OCI-LY7 (cell line): Measurements from ENCODE around the gene CDCP1. TPM values are rescaled to one million over a fixed set of nuclear protein-coding genes. Genes with fewer than 3 reads are reported as not detected.

Experiments used
- BruUV-seq: library from RNA; stranded (reverse); fragments of 400-500 nt; replicated peaks from 2 replicates; lab custom pipeline; 2021; lab: Mats Ljungman, UMichigan
- CTCF ChIA-PET: fragments of 300-600 bp; sonication (Branson Sonifier 250); formaldehyde crosslinking; loops from one replicate; lab custom pipeline; 2022; ENCODE audit warnings: antibody characterized with exemption; ENCODE audit not compliant: unreplicated experiment; lab: Charles Lee
- POLR2A ChIA-PET: fragments of 300-600 bp; sonication (Branson Sonifier 250); formaldehyde crosslinking; loops from one replicate; lab custom pipeline; 2022; ENCODE audit warnings: antibody characterized with exemption; lab: Charles Lee
- DNase-seq: peaks from one replicate; pipeline ENCODE4 v3.0.0-alpha.2; 2015; ENCODE audit warnings: low spot score
- H2AFZ ChIP-seq: fragments of 200-600 bp; sonication (generic), shearing (Covaris generic); 2 replicates; pipeline ENCODE4 v1.6.1; 2014; ENCODE audit warnings: mild to moderate bottlenecking, antibody characterized with exemption, low read length, moderate library complexity
- H3K27ac ChIP-seq: fragments of 200-600 bp; sonication (generic); 2 replicates; pipeline ENCODE4 v1.5.1; 2014; ENCODE audit warnings: mixed run types, low read depth, mild to moderate bottlenecking, moderate library complexity, low read length, inconsistent platforms; ENCODE audit not compliant: poor library complexity, severe bottlenecking
- H3K36me3 ChIP-seq: fragments of 200-600 bp; sonication (generic); 2 replicates; pipeline ENCODE4 v1.6.1; 2014; ENCODE audit warnings: mild to moderate bottlenecking, antibody characterized with exemption, low read length, moderate library complexity, mixed read lengths; ENCODE audit not compliant: insufficient read depth
- H3K4me1 ChIP-seq: fragments of 200-600 bp; sonication (generic); 2 replicates; pipeline ENCODE4 v1.5.1; 2014; ENCODE audit warnings: mild to moderate bottlenecking, low read length; ENCODE audit not compliant: insufficient read depth, poor library complexity, severe bottlenecking
- H3K4me2 ChIP-seq: fragments of 200-600 bp; sonication (generic); 2 replicates; pipeline ENCODE4 v1.6.1; 2014; ENCODE audit warnings: mild to moderate bottlenecking, low read length
- H3K4me3 ChIP-seq: fragments of 200-600 bp; sonication (generic); 2 replicates; pipeline ENCODE4 v1.5.1; 2014; ENCODE audit warnings: mild to moderate bottlenecking, low read depth, low read length; ENCODE audit not compliant: poor library complexity, severe bottlenecking
- H3K79me2 ChIP-seq: fragments of 200-600 bp; sonication (generic); 2 replicates; pipeline ENCODE4 v1.6.1; 2016; ENCODE audit warnings: low read depth, mild to moderate bottlenecking, low read length, moderate library complexity, mixed read lengths; ENCODE audit not compliant: insufficient read depth
- H3K9me2 ChIP-seq: fragments of 200-600 bp; sonication (generic); 2 replicates; pipeline ENCODE4 v1.6.1; 2016; ENCODE audit warnings: mild to moderate bottlenecking, low read length, mixed read lengths; ENCODE audit not compliant: insufficient read depth
- H3K9me3 ChIP-seq: fragments of 200-600 bp; sonication (generic); 2 replicates; pipeline ENCODE4 v1.6.1; 2014; ENCODE audit warnings: mild to moderate bottlenecking, mixed run types, low read length, mixed read lengths
- H4K20me1 ChIP-seq: fragments of 200-600 bp; sonication (generic); 2 replicates; pipeline ENCODE4 v1.6.1; 2014; ENCODE audit warnings: mild to moderate bottlenecking, antibody characterized with exemption, low read length, moderate library complexity, mixed read lengths; ENCODE audit not compliant: insufficient read depth
- CTCF ChIP-seq: fragments of 200-600 bp; sonication (generic); conservative IDR thresholded peaks from 2 replicates; pipeline ENCODE4 v1.5.1; 2014; ENCODE audit warnings: mild to moderate bottlenecking, antibody characterized with exemption, low read length, moderate library complexity, mixed read lengths
- EZH2phosphoT487 ChIP-seq: fragments of 200-600 bp; sonication (generic); IDR thresholded peaks from 2 replicates; pipeline ENCODE4 v1.6.1; 2018; ENCODE audit warnings: low read depth, borderline replicate concordance, mild to moderate bottlenecking, mixed run types, antibody characterized with exemption, low read length, moderate library complexity, mixed read lengths
- intact Hi-C: fragments of 100-400 bp; cut with micrococcal nuclease; formaldehyde crosslinking; loops from one replicate; pipeline ENCODE4 v1.10.0; 2022; ENCODE audit not compliant: unreplicated experiment
- total RNA-seq, 2 experiments: library from RNA; depleted of rRNA in 1 of 2; stranded (reverse); fragments of >200 nt in 1 of 2; shearing (Covaris generic) in 1 of 2; gene quantifications; 2 replicates each; pipeline ENCODE4 v1.2.3, GENCODE V29; 2014 to 2022

The CDCP1 gene
- total RNA-seq, 2 experiments from 2014 or later: not detected

- H3K9me2 ChIP-seq: no peaks in the 10 kb centered on the region
- H3K79me2 ChIP-seq: no peaks in the 10 kb centered on the region
- no peaks in the 10 kb centered on the region for H3K9me3 ChIP-seq
- H3K36me3 ChIP-seq: no peaks in the 10 kb centered on the region
- no peak overlapping the region for H3K4me3 ChIP-seq
- no peak overlapping the region for H3K4me2 ChIP-seq
- no peak for TF ChIP-seq CTCF
- no peak for TF ChIP-seq EZH2phosphoT487
- intact Hi-C loops: no loop called here
- H4K20me1 ChIP-seq: no peaks in the 10 kb centered on the region
- DNase-seq: no peak
- no peak overlapping the region for H3K27ac ChIP-seq
- no peak overlapping the region for H2AFZ ChIP-seq
- ChIA-PET POLR2A (interaction anchor here (0.9 kb wide), 1 partner anchor 9 kb away, joined by 3 read pairs; no protein-coding TSS in a partner anchor), CTCF (no interaction called here)
- no TSS peak for BruUV-seq
- no peaks in the 10 kb centered on the region for H3K4me1 ChIP-seq
Observed at GRCh38 chr3:45088543-45089358, 57.4 kb downstream of the CDCP1 start.

GRCh38 chr3:45087155-45087554 lies 59.0 kb downstream of the CDCP1 start:
- TF ChIP-seq EZH2phosphoT487: no peak
- TF ChIP-seq CTCF: no peak
- no peak overlapping the region for H3K27ac ChIP-seq
- no peaks in the 10 kb centered on the region for H3K9me2 ChIP-seq
- H4K20me1 ChIP-seq: no peaks in the 10 kb centered on the region
- no peaks in the 10 kb centered on the region for H3K4me1 ChIP-seq
- no TSS peak for BruUV-seq
- no peak for DNase-seq
- H3K4me3 ChIP-seq: no peak overlapping the region
- H3K4me2 ChIP-seq: no peak overlapping the region
- CTCF ChIA-PET: interaction anchor here (0.5 kb wide), 1 partner anchor 111 kb away, joined by 4 read pairs; no protein-coding TSS in a partner anchor
- intact Hi-C loops: no loop called here
- no peaks in the 10 kb centered on the region for H3K79me2 ChIP-seq
- no peak overlapping the region for H2AFZ ChIP-seq
- no peaks in the 10 kb centered on the region for H3K9me3 ChIP-seq
- POLR2A ChIA-PET: interaction anchor here (0.5 kb wide), 1 partner anchor 1800 kb away, joined by 3 read pairs; no protein-coding TSS in a partner anchor
- no peaks in the 10 kb centered on the region for H3K36me3 ChIP-seq
